HepG2 (cell line): ENCODE measurements around the gene SULT1B1. TPM values are rescaled to one million over a fixed set of nuclear protein-coding genes. Genes with fewer than 3 reads are reported as not detected.

Experiments used
- ARHGAP35 ChIP-seq: sonication (generic); formaldehyde crosslinking; IDR thresholded peaks from 2 replicates; pipeline ENCODE4 v1.9.0; 2022; ENCODE audit warnings: mild to moderate bottlenecking, inconsistent platforms, moderate library complexity, missing genetic modification reagents, borderline replicate concordance
- ATF1 ChIP-seq: IDR thresholded peaks from 2 replicates; pipeline ENCODE4 v1.6.1; 2016; ENCODE audit warnings: mild to moderate bottlenecking, control low read depth
- EHMT2 ChIP-seq: fragments of 200-600 bp; sonication (generic); IDR thresholded peaks from 2 replicates; pipeline ENCODE4 v1.7.0; 2017; ENCODE audit warnings: antibody characterized with exemption, low read depth, low read length, borderline replicate concordance
- GFI1 ChIP-seq: sonication (generic); formaldehyde crosslinking; IDR thresholded peaks from 2 replicates; pipeline ENCODE4 v1.5.0; 2020; ENCODE audit warnings: missing genetic modification reagents, mild to moderate bottlenecking, borderline replicate concordance
- HDAC1 ChIP-seq: sonication (generic); formaldehyde crosslinking; IDR thresholded peaks from 2 replicates; pipeline ENCODE4 v1.5.1; 2020; ENCODE audit warnings: mild to moderate bottlenecking, missing genetic modification reagents
- IRF2 ChIP-seq: IDR thresholded peaks from 2 replicates; pipeline ENCODE4 v1.6.1; 2018; ENCODE audit warnings: missing genetic modification reagents, missing compliant biosample characterization
- MTA1 ChIP-seq: sonication (generic); formaldehyde crosslinking; IDR thresholded peaks from 2 replicates; pipeline ENCODE4 v1.4.0; 2020; ENCODE audit warnings: missing genetic modification reagents, mild to moderate bottlenecking, borderline replicate concordance
- NCOA2 ChIP-seq: sonication (generic); formaldehyde crosslinking; IDR thresholded peaks from 2 replicates; pipeline ENCODE4 v1.8.0; 2022; ENCODE audit warnings: inconsistent platforms
- NR2F2 ChIP-seq: IDR thresholded peaks from 2 replicates; pipeline ENCODE4 v1.6.1; 2012; ENCODE audit warnings: low read depth, inconsistent platforms, borderline replicate concordance
- SRSF4 ChIP-seq: fragments of 200-400 bp; formaldehyde crosslinking; IDR thresholded peaks from one replicate; pipeline ENCODE4 v1.6.1; 2018; ENCODE audit warnings: mild to moderate bottlenecking, low read depth, low read length, moderate library complexity; ENCODE audit not compliant: poor library complexity, severe bottlenecking
- ZNF12 ChIP-seq: sonication (generic); formaldehyde crosslinking; IDR thresholded peaks from 2 replicates; pipeline ENCODE4 v1.5.0; 2020; ENCODE audit warnings: missing genetic modification reagents
- ZNF124 ChIP-seq: sonication (generic); formaldehyde crosslinking; IDR thresholded peaks from 2 replicates; pipeline ENCODE4 v1.4.0; 2020; ENCODE audit warnings: missing genetic modification reagents
- ZNF234 ChIP-seq: sonication (generic); formaldehyde crosslinking; conservative IDR thresholded peaks from 2 replicates; pipeline ENCODE4 v1.5.1; 2020; ENCODE audit warnings: mild to moderate bottlenecking, missing genetic modification reagents
- ZNF335 ChIP-seq: sonication (generic); formaldehyde crosslinking; IDR thresholded peaks from 2 replicates; pipeline ENCODE4 v1.4.0; 2020; ENCODE audit warnings: missing genetic modification reagents
- ZNF350 ChIP-seq: sonication (generic); formaldehyde crosslinking; IDR thresholded peaks from 2 replicates; pipeline ENCODE4 v1.4.0; 2020; ENCODE audit warnings: mild to moderate bottlenecking, low read depth, missing genetic modification reagents, borderline replicate concordance
- ZSCAN30 ChIP-seq: sonication (generic); formaldehyde crosslinking; IDR thresholded peaks from 2 replicates; pipeline ENCODE4 v1.5.0; 2020; ENCODE audit warnings: mild to moderate bottlenecking, missing genetic modification reagents
- polyA plus RNA-seq, 8 experiments: library from polyadenylated mRNA; depleted of rRNA in 3 of 8; stranded (reverse) in 7 of 8; unstranded in 1 of 8; fragments of >200 nt; fragmentation: Illumina TruSeq in 4 of 8; extraction: Trizol in 4 of 8; gene quantifications; 2 replicates each; pipeline versions ENCODE4 v1.2.1 to v1.2.3, GENCODE V29; 2011 to 2016; ENCODE audit warnings: low read depth in 4 of 8, missing spikeins in 1 of 8, mixed read lengths in 1 of 8; ENCODE audit not compliant: insufficient read depth in 1 of 8
- total RNA-seq, 5 experiments: library from RNA; depleted of rRNA; stranded (reverse); fragments of >200 nt; fragmentation: Illumina TruSeq; extraction: Trizol; gene quantifications; 2 replicates each; pipeline ENCODE4 v1.2.3, GENCODE V29; 2016; ENCODE audit warnings: low read depth in 1 of 5
- TF ChIP-seq, protein P1 (sequence below): sonication (generic); formaldehyde crosslinking; IDR thresholded peaks from 2 replicates; pipeline ENCODE4 v1.4.0; 2020; ENCODE audit warnings: missing genetic modification reagents
- TF ChIP-seq, protein P2 (sequence below): IDR thresholded peaks from 2 replicates; pipeline ENCODE4 v1.6.1; 2012; ENCODE audit warnings: low read depth, low read length, improper control_type of control experiment
- TF ChIP-seq, protein P3 (sequence below): sonication (generic); formaldehyde crosslinking; IDR thresholded peaks from 2 replicates; pipeline ENCODE4 v1.8.0; 2022; ENCODE audit warnings: missing genetic modification reagents, mild to moderate bottlenecking, inconsistent platforms, borderline replicate concordance
- TF ChIP-seq, protein P4 (sequence below): sonication (generic); formaldehyde crosslinking; IDR thresholded peaks from 2 replicates; pipeline ENCODE4 v1.9.0; 2021; ENCODE audit warnings: missing genetic modification reagents, mild to moderate bottlenecking, borderline replicate concordance
- TF ChIP-seq, protein P5 (sequence below): sonication (generic); formaldehyde crosslinking; IDR thresholded peaks from 2 replicates; pipeline ENCODE4 v1.5.0; 2020; ENCODE audit warnings: missing genetic modification reagents

Gene SULT1B1
- total and polyA plus RNA-seq, 2 of the 13 experiments (the other 11 are each of a cell fraction or from before 2014, with no cell fraction given) = 0.20 to 0.25 TPM

DNA sequence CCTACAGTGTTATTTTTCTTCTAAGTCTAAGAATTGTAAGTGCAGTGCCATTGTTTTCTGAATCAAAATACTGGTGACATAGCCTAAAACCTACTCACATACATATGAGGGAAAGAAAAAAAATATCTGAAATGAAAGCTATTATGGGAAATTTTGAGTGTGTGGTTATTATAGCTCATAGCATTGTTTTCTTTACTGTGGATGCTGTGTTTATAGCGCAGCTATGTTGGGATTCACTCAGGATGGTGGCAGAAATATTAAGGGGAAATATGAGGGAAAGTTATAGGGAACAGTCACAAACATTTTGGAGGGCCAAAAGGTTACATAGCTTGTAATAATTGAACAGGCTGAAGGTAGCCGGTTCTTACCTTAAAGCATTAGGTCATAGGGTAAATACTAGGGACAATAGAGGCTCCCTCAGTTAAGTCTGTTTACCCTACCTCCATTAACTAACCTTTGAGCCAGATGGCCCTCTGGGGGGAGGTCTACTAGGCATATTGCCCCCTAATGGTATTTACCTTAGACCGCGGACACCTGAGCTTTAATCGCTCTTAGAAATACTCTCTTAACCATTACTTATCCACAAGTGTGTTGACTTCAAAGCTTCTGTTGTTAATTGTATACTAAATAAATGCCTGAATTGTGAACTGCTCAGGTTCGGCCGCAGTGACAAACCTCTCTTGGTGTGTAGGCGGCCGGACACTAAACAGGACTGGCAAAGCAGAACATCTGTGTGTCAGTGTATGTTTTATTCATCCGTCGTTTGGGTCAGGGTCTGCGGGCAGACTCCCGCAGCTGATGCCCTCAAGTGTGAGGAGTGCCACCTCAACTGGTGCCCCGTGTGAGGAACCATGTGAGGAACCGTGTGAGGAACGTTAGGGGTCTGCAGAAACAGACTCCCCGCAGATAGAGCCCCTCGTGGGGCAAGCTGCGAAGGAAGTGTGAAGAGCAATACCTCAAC lies 21.3 kb upstream of the SULT1B1 start (continued):
- TF ChIP-seq, protein P1, sequence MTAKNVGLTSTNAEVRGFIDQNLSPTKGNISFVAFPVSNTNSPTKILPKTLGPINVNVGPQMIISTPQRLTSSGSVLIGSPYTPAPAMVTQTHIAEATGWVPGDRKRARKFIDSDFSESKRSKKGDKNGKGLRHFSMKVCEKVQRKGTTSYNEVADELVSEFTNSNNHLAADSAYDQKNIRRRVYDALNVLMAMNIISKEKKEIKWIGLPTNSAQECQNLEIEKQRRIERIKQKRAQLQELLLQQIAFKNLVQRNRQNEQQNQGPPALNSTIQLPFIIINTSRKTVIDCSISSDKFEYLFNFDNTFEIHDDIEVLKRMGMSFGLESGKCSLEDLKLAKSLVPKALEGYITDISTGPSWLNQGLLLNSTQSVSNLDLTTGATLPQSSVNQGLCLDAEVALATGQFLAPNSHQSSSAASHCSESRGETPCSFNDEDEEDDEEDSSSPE (CRISPR knock-in tag) = no peak
- TF ChIP-seq EHMT2 = peak; percentile 94; the same call in 1 of the 2 replicates
- TF ChIP-seq IRF2 = peak; percentile 70
- TF ChIP-seq ZSCAN30 = no peak
- TF ChIP-seq ZNF234 (CRISPR knock-in tag) = no peak
- peak; percentile 94 for TF ChIP-seq NR2F2
- TF ChIP-seq GFI1 (CRISPR knock-in tag) = peak; percentile 55; the same call in 1 of the 2 replicates
- TF ChIP-seq MTA1 = no peak
- peak; percentile 80 for TF ChIP-seq HDAC1 (CRISPR knock-in tag)
- peak; percentile 96 for TF ChIP-seq NCOA2 (CRISPR knock-in tag)
- TF ChIP-seq, protein P2, sequence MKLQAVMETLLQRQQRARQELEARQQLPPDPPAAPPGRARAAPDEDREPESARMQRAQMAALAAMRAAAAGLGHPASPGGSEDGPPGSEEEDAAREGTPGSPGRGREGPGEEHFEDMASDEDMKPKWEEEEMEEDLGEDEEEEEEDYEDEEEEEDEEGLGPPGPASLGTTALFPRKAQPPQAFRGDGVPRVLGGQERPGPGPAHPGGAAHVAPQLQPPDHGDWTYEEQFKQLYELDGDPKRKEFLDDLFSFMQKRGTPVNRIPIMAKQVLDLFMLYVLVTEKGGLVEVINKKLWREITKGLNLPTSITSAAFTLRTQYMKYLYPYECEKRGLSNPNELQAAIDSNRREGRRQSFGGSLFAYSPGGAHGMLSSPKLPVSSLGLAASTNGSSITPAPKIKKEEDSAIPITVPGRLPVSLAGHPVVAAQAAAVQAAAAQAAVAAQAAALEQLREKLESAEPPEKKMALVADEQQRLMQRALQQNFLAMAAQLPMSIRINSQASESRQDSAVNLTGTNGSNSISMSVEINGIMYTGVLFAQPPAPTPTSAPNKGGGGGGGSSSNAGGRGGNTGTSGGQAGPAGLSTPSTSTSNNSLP = peak; percentile 52
- no peak for TF ChIP-seq SRSF4
- TF ChIP-seq ATF1 = peak; percentile 64; the same call in 1 of the 2 replicates
- TF ChIP-seq, protein P3, sequence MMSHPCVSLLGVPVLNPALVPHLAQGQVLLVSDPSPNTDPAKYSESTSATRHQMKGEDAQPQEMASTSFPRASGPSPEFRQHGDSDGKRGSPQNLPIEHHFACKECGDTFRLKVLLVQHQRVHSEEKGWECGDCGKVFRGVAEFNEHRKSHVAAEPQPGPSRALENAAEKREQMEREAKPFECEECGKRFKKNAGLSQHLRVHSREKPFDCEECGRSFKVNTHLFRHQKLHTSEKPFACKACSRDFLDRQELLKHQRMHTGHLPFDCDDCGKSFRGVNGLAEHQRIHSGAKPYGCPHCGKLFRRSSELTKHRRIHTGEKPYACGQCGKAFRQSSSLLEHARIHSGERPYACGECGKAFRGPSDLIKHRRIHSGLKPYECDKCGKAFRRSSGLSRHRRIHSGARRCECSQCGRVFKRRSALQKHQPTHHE (CRISPR knock-in tag) = no peak
- peak; percentile 36; the same call in 1 of the 2 replicates for TF ChIP-seq ZNF350 (CRISPR knock-in tag)
- no peak for TF ChIP-seq ZNF335 (CRISPR knock-in tag)
- no peak; the same call in 1 of the 2 replicates for TF ChIP-seq ZNF124 (CRISPR knock-in tag)
- no peak for TF ChIP-seq ARHGAP35 (CRISPR knock-in tag)
- TF ChIP-seq, protein P4, sequence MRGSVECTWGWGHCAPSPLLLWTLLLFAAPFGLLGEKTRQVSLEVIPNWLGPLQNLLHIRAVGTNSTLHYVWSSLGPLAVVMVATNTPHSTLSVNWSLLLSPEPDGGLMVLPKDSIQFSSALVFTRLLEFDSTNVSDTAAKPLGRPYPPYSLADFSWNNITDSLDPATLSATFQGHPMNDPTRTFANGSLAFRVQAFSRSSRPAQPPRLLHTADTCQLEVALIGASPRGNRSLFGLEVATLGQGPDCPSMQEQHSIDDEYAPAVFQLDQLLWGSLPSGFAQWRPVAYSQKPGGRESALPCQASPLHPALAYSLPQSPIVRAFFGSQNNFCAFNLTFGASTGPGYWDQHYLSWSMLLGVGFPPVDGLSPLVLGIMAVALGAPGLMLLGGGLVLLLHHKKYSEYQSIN (CRISPR knock-in tag) = no peak
- TF ChIP-seq, protein P5, sequence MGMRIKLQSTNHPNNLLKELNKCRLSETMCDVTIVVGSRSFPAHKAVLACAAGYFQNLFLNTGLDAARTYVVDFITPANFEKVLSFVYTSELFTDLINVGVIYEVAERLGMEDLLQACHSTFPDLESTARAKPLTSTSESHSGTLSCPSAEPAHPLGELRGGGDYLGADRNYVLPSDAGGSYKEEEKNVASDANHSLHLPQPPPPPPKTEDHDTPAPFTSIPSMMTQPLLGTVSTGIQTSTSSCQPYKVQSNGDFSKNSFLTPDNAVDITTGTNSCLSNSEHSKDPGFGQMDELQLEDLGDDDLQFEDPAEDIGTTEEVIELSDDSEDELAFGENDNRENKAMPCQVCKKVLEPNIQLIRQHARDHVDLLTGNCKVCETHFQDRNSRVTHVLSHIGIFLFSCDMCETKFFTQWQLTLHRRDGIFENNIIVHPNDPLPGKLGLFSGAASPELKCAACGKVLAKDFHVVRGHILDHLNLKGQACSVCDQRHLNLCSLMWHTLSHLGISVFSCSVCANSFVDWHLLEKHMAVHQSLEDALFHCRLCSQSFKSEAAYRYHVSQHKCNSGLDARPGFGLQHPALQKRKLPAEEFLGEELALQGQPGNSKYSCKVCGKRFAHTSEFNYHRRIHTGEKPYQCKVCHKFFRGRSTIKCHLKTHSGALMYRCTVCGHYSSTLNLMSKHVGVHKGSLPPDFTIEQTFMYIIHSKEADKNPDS = no peak
- TF ChIP-seq ZNF12 (CRISPR knock-in tag) = 0 out of 2 replicates have a peak, but pooled peaks have one; percentile 5
